Activated CD8-positive, alpha-beta T cell treated with anti-CD3 and anti-CD28 coated beads for 36 hours (primary cell): ENCODE measurements around the gene CHD5. TPM values are rescaled to one million over a fixed set of nuclear protein-coding genes. Genes with fewer than 3 reads are reported as not detected.

Source experiments
- ATAC-seq: fragments of 200-7000 bp; cut with Tn5 transposase; one replicate; pipeline ENCODE4 v1.10.0; 2021; ENCODE audit warnings: mild to moderate bottlenecking, moderate library complexity
- CTCF ChIA-PET: fragments of 350-600 bp; sonication (Branson Sonifier 250); formaldehyde crosslinking; loops from one replicate; lab custom pipeline; 2021; ENCODE audit warnings: antibody characterized with exemption; lab: Charles Lee
- POLR2A ChIA-PET: fragments of 350-600 bp; sonication (Branson Sonifier 250); formaldehyde crosslinking; loops from one replicate; lab custom pipeline; 2021; ENCODE audit warnings: antibody characterized with exemption; lab: Charles Lee
- DNase-seq: peaks from one replicate; pipeline ENCODE4 v3.0.0-alpha.2; 2020
- H3K27ac Mint-ChIP-seq: one replicate; pipeline ENCODE4 v1.8.0; 2021; ENCODE audit warnings: mild to moderate bottlenecking, mixed read lengths
- H3K27me3 Mint-ChIP-seq: one replicate; pipeline ENCODE4 v1.8.0; 2021; ENCODE audit warnings: mixed read lengths
- H3K36me3 Mint-ChIP-seq: one replicate; pipeline ENCODE4 v1.8.0; 2021; ENCODE audit warnings: low read depth, mixed read lengths
- H3K4me1 Mint-ChIP-seq: one replicate; pipeline ENCODE4 v1.8.0; 2021; ENCODE audit warnings: low read depth, mixed read lengths
- H3K4me3 Mint-ChIP-seq: one replicate; pipeline ENCODE4 v1.8.0; 2021; ENCODE audit warnings: mild to moderate bottlenecking, moderate library complexity, mixed read lengths
- H3K9me3 Mint-ChIP-seq: one replicate; pipeline ENCODE4 v1.8.0; 2021; ENCODE audit warnings: mixed read lengths
- CTCF ChIP-seq: fragments of 200-600 bp; IDR thresholded peaks from one replicate; pipeline ENCODE4 v1.8.0; 2022; ENCODE audit warnings: antibody characterized with exemption, mild to moderate bottlenecking
- intact Hi-C: fragments of 100-400 bp; cut with micrococcal nuclease; formaldehyde crosslinking; loops from one replicate; pipeline ENCODE4 v1.10.0; 2022
- total RNA-seq, 2 experiments: library from RNA; stranded (reverse); gene quantifications; one replicate each; pipeline ENCODE4 v1.2.3, GENCODE V29; 2021

The CHD5 gene
- total RNA-seq, 2 experiments from 2014 or later = 0.61 to 0.63 TPM

GRCh38 chr1:6130036-6130435 lies 50.1 kb downstream of the CHD5 start:
- Mint-ChIP-seq H3K36me3 (no peaks in the 10 kb centered on the region), H3K4me3 (no peak overlapping the region), H3K27me3 (peaks cover 1% of the 10 kb centered on the region), H3K9me3 (no peaks in the 10 kb centered on the region), H3K4me1 (peaks cover 9% of the 10 kb centered on the region), H3K27ac (no peak overlapping the region)
- ChIA-PET CTCF (no interaction called here), POLR2A (no interaction called here)
- intact Hi-C loops = no loop called here
- no peak for ATAC-seq
- DNase-seq = no peak
- TF ChIP-seq CTCF = no peak

GRCh38 chr1:6129313-6129712 lies 50.8 kb downstream of the CHD5 start:
- ChIA-PET CTCF (no interaction called here), POLR2A (interaction anchor here (0.6 kb wide), 1 partner anchor 53 kb away, joined by 3 read pairs; no protein-coding TSS in a partner anchor)
- no peak for TF ChIP-seq CTCF
- ATAC-seq (no peak), DNase-seq (no peak)
- Mint-ChIP-seq H3K9me3 (no peaks in the 10 kb centered on the region), H3K27ac (no peak overlapping the region), H3K27me3 (peaks cover 1% of the 10 kb centered on the region), H3K4me1 (peaks cover 9% of the 10 kb centered on the region), H3K36me3 (no peaks in the 10 kb centered on the region), H3K4me3 (no peak overlapping the region)
- intact Hi-C loops = no loop called here

GRCh38 chr1:6128276-6129081 lies 51.6 kb downstream of the CHD5 start:
- no peak overlapping the region for H3K27ac Mint-ChIP-seq
- POLR2A ChIA-PET = no interaction called here

GRCh38 chr1:6127587-6128163 lies 52.4 kb downstream of the CHD5 start:
- TF ChIP-seq CTCF = no peak
- CTCF ChIA-PET = no interaction called here

More at GRCh38 chr1:6128276-6129081, 51.6 kb downstream of the CHD5 start:
- peaks cover 1% of the 10 kb centered on the region for H3K27me3 Mint-ChIP-seq
- ATAC-seq = no peak
- peaks cover 9% of the 10 kb centered on the region for H3K4me1 Mint-ChIP-seq
- no peaks in the 10 kb centered on the region for H3K9me3 Mint-ChIP-seq
- TF ChIP-seq CTCF = no peak
- intact Hi-C loops = no loop called here
- no peaks in the 10 kb centered on the region for H3K36me3 Mint-ChIP-seq
- CTCF ChIA-PET = no interaction called here
- no peak for DNase-seq
- no peak overlapping the region for H3K4me3 Mint-ChIP-seq

GRCh38 chr1:6126521-6127067 lies 53.5 kb downstream of the CHD5 start:
- ATAC-seq (no peak), DNase-seq (no peak)
- intact Hi-C loops = no loop called here
- Mint-ChIP-seq H3K4me3 (no peak overlapping the region), H3K9me3 (no peaks in the 10 kb centered on the region), H3K36me3 (no peaks in the 10 kb centered on the region), H3K27me3 (peaks cover 1% of the 10 kb centered on the region), H3K27ac (no peak overlapping the region), H3K4me1 (peaks cover 9% of the 10 kb centered on the region)
- ChIA-PET CTCF (interaction anchor here (0.9 kb wide), 1 partner anchor 78 kb away, joined by 3 read pairs; no protein-coding TSS in a partner anchor), POLR2A (no interaction called here)
- no peak for TF ChIP-seq CTCF

More at GRCh38 chr1:6127587-6128163, 52.4 kb downstream of the CHD5 start:
- POLR2A ChIA-PET = no interaction called here
- no peaks in the 10 kb centered on the region for H3K9me3 Mint-ChIP-seq
- ATAC-seq (peak; percentile 97), DNase-seq (peak; percentile 86)
- H3K4me3 Mint-ChIP-seq = no peak overlapping the region
- H3K27me3 Mint-ChIP-seq = peaks cover 1% of the 10 kb centered on the region
- no peak overlapping the region for H3K27ac Mint-ChIP-seq
- no peaks in the 10 kb centered on the region for H3K36me3 Mint-ChIP-seq
- peaks cover 9% of the 10 kb centered on the region for H3K4me1 Mint-ChIP-seq
- intact Hi-C loops = no loop called here
